HepG2 (cell line): ENCODE data around the gene TSKU. TPM values are rescaled to one million over a fixed set of nuclear protein-coding genes. Genes with fewer than 3 reads are reported as not detected.

Source experiments
- ADNP ChIP-seq: sonication (generic); formaldehyde crosslinking; IDR thresholded peaks from 2 replicates; pipeline ENCODE4 v1.4.0; 2020; ENCODE audit warnings: missing genetic modification reagents
- CAMTA2 ChIP-seq: sonication (generic); formaldehyde crosslinking; IDR thresholded peaks from 2 replicates; pipeline ENCODE4 v1.4.0; 2020; ENCODE audit warnings: mild to moderate bottlenecking, missing genetic modification reagents, borderline replicate concordance
- ETV6 ChIP-seq: sonication (generic); formaldehyde crosslinking; conservative IDR thresholded peaks from 2 replicates; pipeline ENCODE4 v1.4.0; 2020; ENCODE audit warnings: missing genetic modification reagents
- FLYWCH1 ChIP-seq: sonication (generic); formaldehyde crosslinking; IDR thresholded peaks from 2 replicates; pipeline ENCODE4 v1.8.1; 2023; ENCODE audit warnings: mild to moderate bottlenecking, missing genetic modification reagents
- HCFC1 ChIP-seq: fragments of 150-350 bp; IDR thresholded peaks from 2 replicates; pipeline ENCODE4 v1.6.1; 2014; ENCODE audit warnings: low read depth, low read length
- HNRNPH1 ChIP-seq: fragments of 200-400 bp; formaldehyde crosslinking; optimal IDR thresholded peaks from 2 replicates; pipeline ENCODE3; 2017; ENCODE audit warnings: mild to moderate bottlenecking, low read depth, low read length
- KDM5A ChIP-seq: fragments of 200-600 bp; sonication (generic); IDR thresholded peaks from 2 replicates; pipeline ENCODE4 v1.7.0; 2018; ENCODE audit warnings: antibody characterized with exemption, mild to moderate bottlenecking, low read length, borderline replicate concordance
- NFE2L1 ChIP-seq: sonication (generic); formaldehyde crosslinking; IDR thresholded peaks from 2 replicates; pipeline ENCODE4 v1.4.0; 2020; ENCODE audit warnings: missing genetic modification reagents, mild to moderate bottlenecking, borderline replicate concordance
- PAWR ChIP-seq: sonication (generic); formaldehyde crosslinking; IDR thresholded peaks from 2 replicates; pipeline ENCODE4 v1.4.0; 2020; ENCODE audit warnings: missing genetic modification reagents, mild to moderate bottlenecking, borderline replicate concordance
- RFX5 ChIP-seq: IDR thresholded peaks from 2 replicates; pipeline ENCODE4 v1.6.1; 2011; ENCODE audit warnings: low read depth, low read length, improper control_type of control experiment
- SAP130 ChIP-seq: IDR thresholded peaks from 2 replicates; pipeline ENCODE4 v1.6.1; 2016; ENCODE audit warnings: low read depth
- XRCC5 ChIP-seq: fragments of 200-400 bp; formaldehyde crosslinking; optimal IDR thresholded peaks from 2 replicates; pipeline ENCODE3; 2017; ENCODE audit warnings: mild to moderate bottlenecking, low read length
- ZBTB7B ChIP-seq: sonication (generic); formaldehyde crosslinking; IDR thresholded peaks from 2 replicates; pipeline ENCODE4 v1.4.0; 2020; ENCODE audit warnings: missing genetic modification reagents
- ZKSCAN8 ChIP-seq: IDR thresholded peaks from 2 replicates; pipeline ENCODE4 v1.6.1; 2016; ENCODE audit warnings: borderline replicate concordance, missing genetic modification reagents, missing compliant biosample characterization
- ZMYM3 ChIP-seq: sonication (generic); formaldehyde crosslinking; IDR thresholded peaks from 2 replicates; pipeline ENCODE4 v1.5.1; 2020; ENCODE audit warnings: mild to moderate bottlenecking, missing genetic modification reagents
- ZNF24 ChIP-seq: fragments of 450-650 bp; IDR thresholded peaks from 2 replicates; pipeline ENCODE4 v1.6.1; 2017; ENCODE audit warnings: antibody characterized with exemption, mild to moderate bottlenecking
- ZNF34 ChIP-seq: sonication (generic); formaldehyde crosslinking; IDR thresholded peaks from 2 replicates; pipeline ENCODE4 v1.4.0; 2020; ENCODE audit warnings: mild to moderate bottlenecking, missing genetic modification reagents, borderline replicate concordance
- ZNF460 ChIP-seq: sonication (generic); formaldehyde crosslinking; IDR thresholded peaks from 2 replicates; pipeline ENCODE4 v1.5.1; 2020; ENCODE audit warnings: missing genetic modification reagents, mild to moderate bottlenecking, borderline replicate concordance
- ZNF7 ChIP-seq: IDR thresholded peaks from 2 replicates; pipeline ENCODE4 v1.6.1; 2016; ENCODE audit warnings: missing biosample characterization, missing genetic modification reagents
- ZSCAN31 ChIP-seq: sonication (generic); formaldehyde crosslinking; IDR thresholded peaks from 2 replicates; pipeline ENCODE4 v1.5.0; 2020; ENCODE audit warnings: low read depth, mild to moderate bottlenecking, missing genetic modification reagents
- polyA plus RNA-seq, 8 experiments: library from polyadenylated mRNA; depleted of rRNA in 3 of 8; stranded (reverse) in 7 of 8; unstranded in 1 of 8; fragments of >200 nt; fragmentation: Illumina TruSeq in 4 of 8; extraction: Trizol in 4 of 8; gene quantifications; 2 replicates each; pipeline versions ENCODE4 v1.2.1 to v1.2.3, GENCODE V29; 2011 to 2016; ENCODE audit warnings: low read depth in 4 of 8, missing spikeins in 1 of 8, mixed read lengths in 1 of 8; ENCODE audit not compliant: insufficient read depth in 1 of 8
- total RNA-seq, 5 experiments: library from RNA; depleted of rRNA; stranded (reverse); fragments of >200 nt; fragmentation: Illumina TruSeq; extraction: Trizol; gene quantifications; 2 replicates each; pipeline ENCODE4 v1.2.3, GENCODE V29; 2016; ENCODE audit warnings: low read depth in 1 of 5
- TF ChIP-seq, protein P1 (sequence below): sonication (generic); formaldehyde crosslinking; IDR thresholded peaks from 2 replicates; pipeline ENCODE4 v1.9.0; 2022; ENCODE audit warnings: low read depth, missing genetic modification reagents
- TF ChIP-seq, protein P2 (sequence below): sonication (generic); formaldehyde crosslinking; IDR thresholded peaks from 2 replicates; pipeline ENCODE4 v1.8.1; 2023; ENCODE audit warnings: mild to moderate bottlenecking, missing genetic modification reagents, borderline replicate concordance
- TF ChIP-seq, protein P3 (sequence below): IDR thresholded peaks from 2 replicates; pipeline ENCODE4 v1.6.1; 2018; ENCODE audit warnings: missing genetic modification reagents
- TF ChIP-seq, protein P4 (sequence below): sonication (generic); formaldehyde crosslinking; IDR thresholded peaks from 2 replicates; pipeline ENCODE4 v1.5.1; 2020; ENCODE audit warnings: missing genetic modification reagents, mild to moderate bottlenecking, borderline replicate concordance

The TSKU gene
- total and polyA plus RNA-seq, 2 of the 13 experiments (the other 11 are each of a cell fraction or from before 2014, with no cell fraction given): 20.3 to 21.4 TPM

DNA sequence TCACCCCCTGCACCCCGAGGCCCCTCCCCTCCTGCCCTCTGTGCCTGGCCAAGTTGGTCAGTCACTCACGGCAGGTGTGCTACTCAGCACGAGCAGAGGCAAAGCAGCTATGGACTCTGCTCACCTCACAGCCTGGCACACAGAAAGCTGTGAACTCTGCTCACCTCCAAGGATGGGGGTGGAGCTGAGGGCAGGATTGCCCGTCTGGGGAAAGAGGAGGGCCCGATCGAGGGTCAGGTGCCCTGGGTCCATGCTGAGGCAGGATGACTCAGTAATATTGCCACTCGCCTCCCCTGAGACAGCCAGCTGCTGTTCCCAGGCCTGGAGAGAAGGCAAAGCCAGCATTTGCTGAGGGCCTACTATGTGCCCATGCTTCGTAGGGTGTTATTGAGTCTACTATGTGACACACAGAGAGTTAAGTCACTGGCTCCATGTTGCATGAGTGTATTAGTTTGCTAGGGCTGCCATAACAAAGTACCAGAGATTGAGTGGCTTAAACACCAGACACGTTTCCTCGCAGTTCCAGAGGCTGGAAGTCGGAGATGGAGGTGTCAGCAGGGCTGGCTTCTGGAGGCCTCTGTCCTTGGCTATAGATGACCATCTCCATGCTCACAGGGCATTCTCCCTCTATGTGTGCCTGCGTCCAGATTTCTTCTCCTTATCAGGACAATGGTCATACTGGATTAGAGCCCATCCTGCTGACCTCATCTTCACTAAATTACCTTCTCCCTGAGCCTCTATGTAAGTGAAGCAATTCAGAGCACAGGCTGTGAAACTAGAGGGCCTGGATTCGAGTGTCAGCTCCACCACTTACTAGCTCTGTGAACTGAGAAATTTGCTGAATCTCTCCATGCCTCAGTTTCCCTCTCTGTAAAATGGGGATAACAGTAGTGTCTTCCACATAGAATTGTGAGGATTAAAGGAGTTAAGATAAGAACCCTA, 13.2 kb upstream of the TSKU start (continued):
- TF ChIP-seq ADNP (0 out of 2 replicates have a peak, but pooled peaks have one; percentile 25), ZNF34 (CRISPR knock-in tag) (no peak), ZBTB7B (0 out of 2 replicates have a peak, but pooled peaks have one; percentile 17), SAP130 (peak; percentile 73), NFE2L1 (peak; percentile 88; the same call in 1 of the 2 replicates), ETV6 (CRISPR knock-in tag) (no peak), ZMYM3 (peak; percentile 69), HNRNPH1 (no peak), RFX5 (no peak), HCFC1 (no peak), PAWR (no peak), ZKSCAN8 (CRISPR knock-in tag) (no peak), XRCC5 (no peak), FLYWCH1 (CRISPR knock-in tag) (no peak), ZNF24 (no peak), CAMTA2 (CRISPR knock-in tag) (no peak), ZSCAN31 (no peak), KDM5A (no peak), ZNF7 (CRISPR knock-in tag) (no peak), ZNF460 (CRISPR knock-in tag) (peak; percentile 44; the same call in 1 of the 2 replicates)
- TF ChIP-seq, protein P1, sequence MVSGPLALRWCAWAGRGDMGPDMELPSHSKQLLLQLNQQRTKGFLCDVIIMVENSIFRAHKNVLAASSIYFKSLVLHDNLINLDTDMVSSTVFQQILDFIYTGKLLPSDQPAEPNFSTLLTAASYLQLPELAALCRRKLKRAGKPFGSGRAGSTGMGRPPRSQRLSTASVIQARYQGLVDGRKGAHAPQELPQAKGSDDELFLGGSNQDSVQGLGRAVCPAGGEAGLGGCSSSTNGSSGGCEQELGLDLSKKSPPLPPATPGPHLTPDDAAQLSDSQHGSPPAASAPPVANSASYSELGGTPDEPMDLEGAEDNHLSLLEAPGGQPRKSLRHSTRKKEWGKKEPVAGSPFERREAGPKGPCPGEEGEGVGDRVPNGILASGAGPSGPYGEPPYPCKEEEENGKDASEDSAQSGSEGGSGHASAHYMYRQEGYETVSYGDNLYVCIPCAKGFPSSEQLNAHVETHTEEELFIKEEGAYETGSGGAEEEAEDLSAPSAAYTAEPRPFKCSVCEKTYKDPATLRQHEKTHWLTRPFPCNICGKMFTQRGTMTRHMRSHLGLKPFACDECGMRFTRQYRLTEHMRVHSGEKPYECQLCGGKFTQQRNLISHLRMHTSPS (CRISPR knock-in tag): peak; percentile 97
- TF ChIP-seq, protein P2, sequence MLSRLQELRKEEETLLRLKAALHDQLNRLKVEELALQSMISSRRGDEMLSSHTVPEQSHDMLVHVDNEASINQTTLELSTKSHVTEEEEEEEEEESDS (CRISPR knock-in tag): no peak
- TF ChIP-seq, protein P3, sequence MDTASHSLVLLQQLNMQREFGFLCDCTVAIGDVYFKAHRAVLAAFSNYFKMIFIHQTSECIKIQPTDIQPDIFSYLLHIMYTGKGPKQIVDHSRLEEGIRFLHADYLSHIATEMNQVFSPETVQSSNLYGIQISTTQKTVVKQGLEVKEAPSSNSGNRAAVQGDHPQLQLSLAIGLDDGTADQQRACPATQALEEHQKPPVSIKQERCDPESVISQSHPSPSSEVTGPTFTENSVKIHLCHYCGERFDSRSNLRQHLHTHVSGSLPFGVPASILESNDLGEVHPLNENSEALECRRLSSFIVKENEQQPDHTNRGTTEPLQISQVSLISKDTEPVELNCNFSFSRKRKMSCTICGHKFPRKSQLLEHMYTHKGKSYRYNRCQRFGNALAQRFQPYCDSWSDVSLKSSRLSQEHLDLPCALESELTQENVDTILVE (CRISPR knock-in tag): no peak
- TF ChIP-seq, protein P4, sequence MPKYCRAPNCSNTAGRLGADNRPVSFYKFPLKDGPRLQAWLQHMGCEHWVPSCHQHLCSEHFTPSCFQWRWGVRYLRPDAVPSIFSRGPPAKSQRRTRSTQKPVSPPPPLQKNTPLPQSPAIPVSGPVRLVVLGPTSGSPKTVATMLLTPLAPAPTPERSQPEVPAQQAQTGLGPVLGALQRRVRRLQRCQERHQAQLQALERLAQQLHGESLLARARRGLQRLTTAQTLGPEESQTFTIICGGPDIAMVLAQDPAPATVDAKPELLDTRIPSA: no peak
